Mesenchymal stem cell (in vitro differentiated cells and primary cell): ENCODE measurements around the gene CACNA2D3.
A peak's percentile ranks its signal among the peaks of the same experiment; 100 is the strongest.

Experiments
- DNase-seq: peaks from one replicate; pipeline ENCODE4 v3.0.0-alpha.2; 2013
- H2AFZ ChIP-seq: one replicate; pipeline ENCODE4 v1.6.1; 2013; ENCODE audit warnings: low read depth, mild to moderate bottlenecking, control low read depth, inconsistent platforms, low read length, moderate library complexity
- H2AK5ac ChIP-seq: 2 replicates; pipeline ENCODE4 v1.6.1; 2013; ENCODE audit warnings: low read length, moderate library complexity, mild to moderate bottlenecking, inconsistent platforms; ENCODE audit not compliant: severe bottlenecking
- H2BK120ac ChIP-seq: one replicate; pipeline ENCODE4 v1.6.1; 2013; ENCODE audit warnings: low read depth, mild to moderate bottlenecking, inconsistent platforms, low read length, moderate library complexity
- H2BK12ac ChIP-seq, 2 experiments: one replicate each; pipeline ENCODE4 v1.6.1; 2013; ENCODE audit warnings: inconsistent platforms in 2 of 2, low read length in 2 of 2, mild to moderate bottlenecking in 2 of 2, moderate library complexity in 2 of 2, control low read depth in 1 of 2
- H2BK15ac ChIP-seq: one replicate; pipeline ENCODE4 v1.6.1; 2013; ENCODE audit warnings: mild to moderate bottlenecking, low read depth, inconsistent platforms; ENCODE audit not compliant: poor library complexity, severe bottlenecking
- H2BK5ac ChIP-seq: 2 replicates; pipeline ENCODE4 v1.6.1; 2013; ENCODE audit warnings: low read depth, mild to moderate bottlenecking, low read length, control low read depth, inconsistent platforms; ENCODE audit not compliant: poor library complexity, severe bottlenecking
- H3K14ac ChIP-seq, 2 experiments: one replicate each; pipeline ENCODE4 v1.6.1; 2013; ENCODE audit warnings: inconsistent platforms in 2 of 2, low read length in 2 of 2, control low read depth in 1 of 2, mild to moderate bottlenecking in 1 of 2, moderate library complexity in 1 of 2
- H3K18ac ChIP-seq, 2 experiments: one replicate each; pipeline ENCODE4 v1.6.1; 2013; ENCODE audit warnings: inconsistent platforms in 2 of 2, low read length in 2 of 2, control low read depth in 1 of 2, low read depth in 1 of 2, mild to moderate bottlenecking in 1 of 2
- H3K23ac ChIP-seq, 2 experiments: one replicate each; pipeline ENCODE4 v1.6.1; 2013; ENCODE audit warnings: inconsistent platforms in 2 of 2, low read length in 2 of 2, mild to moderate bottlenecking in 2 of 2, moderate library complexity in 2 of 2, control low read depth in 1 of 2
- H3K27ac ChIP-seq: 2 replicates; pipeline ENCODE4 v1.5.1; 2013; ENCODE audit warnings: mild to moderate bottlenecking, moderate library complexity, low read length, control low read depth, inconsistent platforms; ENCODE audit not compliant: poor library complexity, severe bottlenecking
- H3K27me3 ChIP-seq, 2 experiments: 2 replicates each; pipeline versions ENCODE4 v1.6.1 to v1.7.0; 2013; ENCODE audit warnings: low read length in 2 of 2, mild to moderate bottlenecking in 2 of 2, moderate library complexity in 2 of 2, control low read depth in 1 of 2, inconsistent platforms in 1 of 2; ENCODE audit not compliant: control insufficient read depth in 1 of 2, insufficient read depth in 1 of 2
- H3K36me3 ChIP-seq, 2 experiments: 2 replicates each; pipeline versions ENCODE4 v1.6.1 to v1.7.0; 2013; ENCODE audit warnings: low read length in 2 of 2, control low read depth in 1 of 2, inconsistent platforms in 1 of 2, low read depth in 1 of 2, mild to moderate bottlenecking in 1 of 2; ENCODE audit not compliant: insufficient read depth in 2 of 2, control insufficient read depth in 1 of 2
- H3K4ac ChIP-seq, 2 experiments: one replicate each; pipeline ENCODE4 v1.6.1; 2013; ENCODE audit warnings: inconsistent platforms in 2 of 2, low read length in 2 of 2, mild to moderate bottlenecking in 2 of 2, moderate library complexity in 2 of 2, control low read depth in 1 of 2, low read depth in 1 of 2
- H3K4me1 ChIP-seq: 2 replicates; pipeline ENCODE4 v1.6.1; 2013; ENCODE audit warnings: low read depth, low read length, control low read depth; ENCODE audit not compliant: control insufficient read depth, insufficient read depth
- H3K4me2 ChIP-seq: 2 replicates; pipeline ENCODE4 v1.6.1; 2013; ENCODE audit warnings: low read length, mild to moderate bottlenecking, inconsistent platforms; ENCODE audit not compliant: poor library complexity, severe bottlenecking
- H3K4me3 ChIP-seq, 2 experiments: 2 replicates each; pipeline versions ENCODE4 v1.5.1 to v1.7.0; 2013; ENCODE audit warnings: low read length in 2 of 2, mild to moderate bottlenecking in 2 of 2, control low read depth in 1 of 2, low read depth in 1 of 2; ENCODE audit not compliant: insufficient read depth in 1 of 2
- H3K79me1 ChIP-seq: replicated peaks from 2 replicates; pipeline ENCODE4 v1.6.1; 2013; ENCODE audit warnings: mild to moderate bottlenecking, control low read depth, low read length, inconsistent platforms; ENCODE audit not compliant: poor library complexity, severe bottlenecking
- H3K9ac ChIP-seq: 2 replicates; pipeline ENCODE4 v1.7.0; 2013; ENCODE audit warnings: mild to moderate bottlenecking, low read length, moderate library complexity
- H3K9me3 ChIP-seq: 2 replicates; pipeline ENCODE4 v1.7.0; 2013; ENCODE audit warnings: mild to moderate bottlenecking, low read length; ENCODE audit not compliant: control insufficient read depth
- H4K8ac ChIP-seq: one replicate; pipeline ENCODE4 v1.6.1; 2013; ENCODE audit warnings: inconsistent platforms, mild to moderate bottlenecking, low read length, moderate library complexity
- H4K91ac ChIP-seq: one replicate; pipeline ENCODE4 v1.6.1; 2013; ENCODE audit warnings: mild to moderate bottlenecking, low read length, inconsistent platforms
- WGBS: methylation state at CpG from one replicate; pipeline ENCODE4 v1.1.7; 2013; ENCODE audit warnings: mixed read lengths; 5-methylcytosine and 5-hydroxymethylcytosine counted together

CACNA2D3 gene

DNA sequence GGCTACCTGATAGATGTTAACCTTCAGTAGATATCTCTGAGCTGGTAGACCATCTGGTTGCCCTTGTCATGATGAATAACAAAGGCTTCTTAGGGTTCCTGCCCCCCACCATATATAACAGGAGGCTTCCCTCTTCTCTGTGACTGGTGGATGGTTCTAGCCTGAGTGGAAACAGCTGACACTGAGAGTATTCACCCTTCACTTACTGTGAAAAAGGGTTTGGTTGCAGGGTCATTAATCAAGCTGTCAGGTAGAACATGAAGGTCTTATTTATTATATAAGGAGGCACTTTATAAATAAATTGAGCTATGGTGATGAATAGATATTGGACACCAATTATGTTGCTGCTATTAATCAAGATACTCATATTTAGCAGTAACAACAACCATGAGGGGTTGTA lies 58.6 kb downstream of the CACNA2D3 start:
- no peaks in the 10 kb centered on the region for H3K9me3 ChIP-seq
- no peak overlapping the region for H3K14ac ChIP-seq
- no peak overlapping the region for H2BK120ac ChIP-seq
- no peak overlapping the region for H3K18ac ChIP-seq
- no peak overlapping the region for H4K8ac ChIP-seq
- H3K4me1 ChIP-seq = no peaks in the 10 kb centered on the region
- H2BK12ac ChIP-seq = no peak overlapping the region
- H3K36me3 ChIP-seq = no peaks in the 10 kb centered on the region
- H3K4me3 ChIP-seq = no peak overlapping the region
- no peak overlapping the region for H3K9ac ChIP-seq
- no peak for DNase-seq
- H3K4me2 ChIP-seq = no peak overlapping the region
- H4K91ac ChIP-seq = no peak overlapping the region
- no peak overlapping the region for H3K27ac ChIP-seq
- no peak overlapping the region for H2BK5ac ChIP-seq
- no peak overlapping the region for H2AK5ac ChIP-seq
- H3K23ac ChIP-seq = no peak overlapping the region
- no peak overlapping the region for H2AFZ ChIP-seq
- H2BK15ac ChIP-seq = no peak overlapping the region
- no peaks in the 10 kb centered on the region for H3K27me3 ChIP-seq
- no peaks in the 10 kb centered on the region for H3K79me1 ChIP-seq
- H3K4ac ChIP-seq = no peak overlapping the region

DNA sequence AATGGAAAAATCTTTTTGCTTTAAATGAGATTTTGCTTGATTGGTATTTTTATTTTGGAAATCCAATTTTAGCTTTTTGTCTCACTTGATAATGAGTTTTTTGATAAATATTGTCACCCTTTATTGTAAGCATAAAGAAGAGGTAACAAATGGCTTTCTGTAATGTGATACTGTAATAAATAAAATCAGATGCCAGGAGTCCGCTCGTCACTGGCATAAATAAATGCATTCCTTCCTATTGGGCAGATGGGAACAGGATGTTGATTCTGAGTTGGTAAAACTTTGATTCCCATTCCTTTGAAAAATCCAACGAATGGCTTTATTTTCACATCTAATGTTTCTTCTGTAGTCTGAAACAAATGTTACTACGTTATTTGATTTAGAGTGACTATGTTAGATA lies 59.9 kb downstream of the CACNA2D3 start:
- Histone ChIP-seq H3K14ac (no peak overlapping the region), H2BK12ac (no peak overlapping the region), H2BK5ac (no peak overlapping the region), H3K27me3 (no peaks in the 10 kb centered on the region), H3K23ac (no peak overlapping the region), H3K18ac (no peak overlapping the region), H3K4ac (no peak overlapping the region), H2AK5ac (no peak overlapping the region), H2BK120ac (no peak overlapping the region), H3K4me1 (no peaks in the 10 kb centered on the region), H4K91ac (no peak overlapping the region), H3K9ac (no peak overlapping the region), H2BK15ac (no peak overlapping the region), H3K9me3 (no peaks in the 10 kb centered on the region), H3K4me3 (no peak overlapping the region), H3K79me1 (no peaks in the 10 kb centered on the region), H4K8ac (no peak overlapping the region), H3K27ac (no peak overlapping the region), H2AFZ (no peak overlapping the region), H3K36me3 (no peaks in the 10 kb centered on the region), H3K4me2 (no peak overlapping the region)
- 76% methylated on average over 3 of the region's 4 CpGs for WGBS
- no peak for DNase-seq

DNA sequence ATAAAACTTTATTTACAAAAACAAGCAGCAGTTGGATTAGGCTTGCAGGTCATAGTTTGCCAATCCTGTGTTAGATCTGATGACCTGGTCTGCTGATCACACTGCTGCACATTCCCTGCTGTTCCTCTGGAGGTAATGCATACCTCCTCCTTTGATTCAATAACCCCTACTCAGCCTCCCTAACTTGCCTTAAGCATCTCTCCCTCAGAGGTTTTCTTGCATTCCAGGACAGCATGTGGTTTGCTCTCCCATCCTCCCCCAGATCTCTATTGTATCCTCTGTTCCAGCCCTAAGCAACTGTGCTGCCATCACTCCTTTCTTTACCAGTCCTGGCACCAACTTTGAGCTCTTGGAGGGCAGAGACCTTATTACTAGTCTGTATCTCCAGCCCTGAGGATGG lies 63.4 kb downstream of the CACNA2D3 start:
- Histone ChIP-seq H3K27ac (no peak overlapping the region), H3K4me1 (no peaks in the 10 kb centered on the region), H3K9me3 (no peaks in the 10 kb centered on the region), H2BK5ac (no peak overlapping the region), H3K9ac (no peak overlapping the region), H2BK120ac (no peak overlapping the region), H4K8ac (no peak overlapping the region), H3K27me3 (no peaks in the 10 kb centered on the region), H3K23ac (no peak overlapping the region), H3K79me1 (no peaks in the 10 kb centered on the region), H3K4me2 (no peak overlapping the region), H2BK12ac (no peak overlapping the region), H4K91ac (no peak overlapping the region), H3K36me3 (no peaks in the 10 kb centered on the region), H3K14ac (no peak overlapping the region), H3K18ac (no peak overlapping the region), H3K4me3 (no peak overlapping the region), H2AFZ (no peak overlapping the region), H2AK5ac (no peak overlapping the region), H2BK15ac (no peak overlapping the region), H3K4ac (no peak overlapping the region)
- no peak for DNase-seq

DNA sequence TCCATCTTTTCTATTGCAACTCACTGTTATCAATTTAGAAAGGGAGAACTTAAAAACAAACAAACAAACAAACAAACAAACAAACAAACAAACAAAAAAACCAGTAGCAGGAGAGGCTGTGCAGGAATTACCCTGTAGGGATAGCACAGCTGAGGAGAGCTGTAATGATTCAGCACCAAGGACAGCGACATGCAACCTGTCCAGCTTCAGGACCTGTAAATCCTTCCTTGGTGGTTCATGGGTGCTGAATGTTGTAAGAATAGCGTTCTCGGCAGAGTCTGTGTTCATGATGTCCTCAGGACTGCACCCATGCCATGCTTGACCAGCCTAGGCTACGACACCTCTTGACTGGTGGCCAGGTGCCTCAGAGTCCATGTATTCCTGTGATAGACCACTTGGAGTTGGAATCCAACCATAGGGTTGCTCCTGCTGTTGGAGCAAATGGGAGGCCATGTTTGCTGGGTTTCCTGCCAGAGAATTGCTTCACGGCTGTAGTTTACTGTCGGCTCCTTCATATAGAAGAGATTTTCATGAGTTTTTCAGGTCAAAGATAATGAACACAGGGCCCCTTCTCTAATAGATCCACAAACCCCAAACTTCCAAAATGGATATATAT lies 65.9 kb downstream of the CACNA2D3 start:
- no peak overlapping the region for H4K91ac ChIP-seq
- no peak overlapping the region for H3K27ac ChIP-seq
- H2AFZ ChIP-seq = no peak overlapping the region
- no peak overlapping the region for H3K4me3 ChIP-seq
- H2BK12ac ChIP-seq = no peak overlapping the region
- H3K4ac ChIP-seq = no peak overlapping the region
- H2BK5ac ChIP-seq = no peak overlapping the region
- H3K27me3 ChIP-seq = no peaks in the 10 kb centered on the region
- no peak overlapping the region for H4K8ac ChIP-seq
- H3K4me2 ChIP-seq = no peak overlapping the region
- peak; percentile 24 for DNase-seq
- H3K4me1 ChIP-seq = no peaks in the 10 kb centered on the region
- H2AK5ac ChIP-seq = no peak overlapping the region
- no peaks in the 10 kb centered on the region for H3K36me3 ChIP-seq
- whole genome bisulfite sequencing = 56% methylated on average over 4 of the region's 6 CpGs
- H3K9me3 ChIP-seq = no peaks in the 10 kb centered on the region
- no peak overlapping the region for H3K23ac ChIP-seq
- no peak overlapping the region for H2BK15ac ChIP-seq
- no peaks in the 10 kb centered on the region for H3K79me1 ChIP-seq
- no peak overlapping the region for H3K9ac ChIP-seq
- H3K14ac ChIP-seq = no peak overlapping the region
- no peak overlapping the region for H3K18ac ChIP-seq
- H2BK120ac ChIP-seq = no peak overlapping the region
